ENCODE measurements around the gene TBPL1. TPM values are rescaled to one million over a fixed set of nuclear protein-coding genes. Genes with fewer than 3 reads are reported as not detected.

The TBPL1 gene
- total and polyA plus RNA-seq, 9 of the 15 experiments (the other 6 are each of a cell fraction or from before 2014, with no cell fraction given): 78.1 to 152 (median 107) TPM

DNA sequence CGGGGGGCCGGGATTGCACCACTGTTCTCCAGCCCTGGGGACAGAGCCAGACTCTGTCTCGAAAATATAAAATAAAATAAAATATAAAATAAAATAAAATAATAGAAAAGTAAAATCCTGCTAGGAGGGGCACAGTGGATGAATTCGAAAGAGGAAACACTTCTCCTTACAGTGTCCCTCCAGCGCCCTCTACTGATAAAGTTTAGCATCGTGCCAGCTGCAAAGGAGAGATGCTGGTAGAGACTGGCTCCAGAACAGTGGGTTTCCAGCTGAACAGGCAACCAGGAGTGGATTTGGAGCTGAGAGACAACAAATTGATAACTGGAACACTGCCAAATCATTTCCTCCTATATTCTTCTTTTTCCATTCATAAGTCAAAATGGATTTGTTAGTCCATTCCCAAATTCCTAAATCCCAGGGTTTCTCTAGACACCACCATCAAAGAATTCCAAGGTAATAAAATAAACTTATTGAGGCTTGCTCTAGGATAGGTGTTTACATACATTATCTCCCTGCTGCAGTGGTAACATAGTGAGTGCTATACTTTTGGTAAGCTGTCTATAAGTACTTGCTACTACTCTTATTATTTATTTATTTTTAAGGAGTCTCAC is 31.7 kb upstream of the TBPL1 start (continued):
- no peak for TF ChIP-seq ZBTB49 (CRISPR knock-in tag; IDR thresholded peaks at IDR 0.05; ENCODE audit: borderline replicate concordance)
- peak; percentile 70 to 72 for TF ChIP-seq RAD21 (CRISPR knock-in tag; conservative IDR thresholded peaks at IDR 0.05 in 1 of 2, IDR thresholded peaks at IDR 0.05 in 1 of 2)
- TF ChIP-seq MXI1 (IDR thresholded peaks at IDR 0.05; ENCODE audit: low read depth, low read length): no peak
- no peak for TF ChIP-seq NFE2 (IDR thresholded peaks at IDR 0.05; ENCODE audit: low read depth)
- no peak for TF ChIP-seq FOS (IDR thresholded peaks at IDR 0.05; ENCODE audit: extremely low read depth, insufficient read length)
- TF ChIP-seq FOXO4 (CRISPR knock-in tag; IDR thresholded peaks at IDR 0.05): no peak
- no peak for TF ChIP-seq CEBPG (CRISPR knock-in tag; IDR thresholded peaks at IDR 0.05)
- TF ChIP-seq CEBPG (tag; conservative IDR thresholded peaks at IDR 0.05 in 1 of 2, IDR thresholded peaks at IDR 0.05 in 1 of 2): no peak
- no peak for TF ChIP-seq HEY1 (CRISPR knock-in tag; IDR thresholded peaks at IDR 0.05; ENCODE audit: borderline replicate concordance)
- TF ChIP-seq, protein P1, sequence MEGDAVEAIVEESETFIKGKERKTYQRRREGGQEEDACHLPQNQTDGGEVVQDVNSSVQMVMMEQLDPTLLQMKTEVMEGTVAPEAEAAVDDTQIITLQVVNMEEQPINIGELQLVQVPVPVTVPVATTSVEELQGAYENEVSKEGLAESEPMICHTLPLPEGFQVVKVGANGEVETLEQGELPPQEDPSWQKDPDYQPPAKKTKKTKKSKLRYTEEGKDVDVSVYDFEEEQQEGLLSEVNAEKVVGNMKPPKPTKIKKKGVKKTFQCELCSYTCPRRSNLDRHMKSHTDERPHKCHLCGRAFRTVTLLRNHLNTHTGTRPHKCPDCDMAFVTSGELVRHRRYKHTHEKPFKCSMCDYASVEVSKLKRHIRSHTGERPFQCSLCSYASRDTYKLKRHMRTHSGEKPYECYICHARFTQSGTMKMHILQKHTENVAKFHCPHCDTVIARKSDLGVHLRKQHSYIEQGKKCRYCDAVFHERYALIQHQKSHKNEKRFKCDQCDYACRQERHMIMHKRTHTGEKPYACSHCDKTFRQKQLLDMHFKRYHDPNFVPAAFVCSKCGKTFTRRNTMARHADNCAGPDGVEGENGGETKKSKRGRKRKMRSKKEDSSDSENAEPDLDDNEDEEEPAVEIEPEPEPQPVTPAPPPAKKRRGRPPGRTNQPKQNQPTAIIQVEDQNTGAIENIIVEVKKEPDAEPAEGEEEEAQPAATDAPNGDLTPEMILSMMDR (IDR thresholded peaks at IDR 0.05 in 2 of 3, conservative IDR thresholded peaks at IDR 0.05 in 1 of 3; ENCODE audit: insufficient read depth in 2 of 3, low read depth in 1 of 3, low read length in 3 of 3): peak; percentile 78 to 88 (median 81)
- no peak; the same call in 1 of the 2 replicates for TF ChIP-seq STAG1 (CRISPR knock-in tag; IDR thresholded peaks at IDR 0.05; ENCODE audit: borderline replicate concordance)
- TF ChIP-seq BRCA1 (IDR thresholded peaks at IDR 0.05): no peak
- no peak for TF ChIP-seq BRCA1 (CRISPR knock-in tag; IDR thresholded peaks at IDR 0.05)
- TF ChIP-seq ESRRA (IDR thresholded peaks at IDR 0.05; ENCODE audit: borderline replicate concordance, low read depth): no peak
- peak in 1 of 2 experiments; percentile 34; a peak in 1 of 4 replicates for TF ChIP-seq MAZ (CRISPR knock-in tag; conservative IDR thresholded peaks at IDR 0.05 in 1 of 2, IDR thresholded peaks at IDR 0.05 in 1 of 2)
- TF ChIP-seq CREM (IDR thresholded peaks at IDR 0.05; ENCODE audit: low read depth): 0 out of 2 replicates have a peak, but pooled peaks have one; percentile 4
- no peak for TF ChIP-seq FOSL1 (tag; conservative IDR thresholded peaks at IDR 0.05)
- no peak for TF ChIP-seq ZNF695 (CRISPR knock-in tag; IDR thresholded peaks at IDR 0.05)

Measured in K562 (cell line).